ENCODE measurements around the gene HSD17B3.

- TF ChIP-seq POLR2A (IDR thresholded peaks at IDR 0.05): no peak
- TF ChIP-seq, protein P1, sequence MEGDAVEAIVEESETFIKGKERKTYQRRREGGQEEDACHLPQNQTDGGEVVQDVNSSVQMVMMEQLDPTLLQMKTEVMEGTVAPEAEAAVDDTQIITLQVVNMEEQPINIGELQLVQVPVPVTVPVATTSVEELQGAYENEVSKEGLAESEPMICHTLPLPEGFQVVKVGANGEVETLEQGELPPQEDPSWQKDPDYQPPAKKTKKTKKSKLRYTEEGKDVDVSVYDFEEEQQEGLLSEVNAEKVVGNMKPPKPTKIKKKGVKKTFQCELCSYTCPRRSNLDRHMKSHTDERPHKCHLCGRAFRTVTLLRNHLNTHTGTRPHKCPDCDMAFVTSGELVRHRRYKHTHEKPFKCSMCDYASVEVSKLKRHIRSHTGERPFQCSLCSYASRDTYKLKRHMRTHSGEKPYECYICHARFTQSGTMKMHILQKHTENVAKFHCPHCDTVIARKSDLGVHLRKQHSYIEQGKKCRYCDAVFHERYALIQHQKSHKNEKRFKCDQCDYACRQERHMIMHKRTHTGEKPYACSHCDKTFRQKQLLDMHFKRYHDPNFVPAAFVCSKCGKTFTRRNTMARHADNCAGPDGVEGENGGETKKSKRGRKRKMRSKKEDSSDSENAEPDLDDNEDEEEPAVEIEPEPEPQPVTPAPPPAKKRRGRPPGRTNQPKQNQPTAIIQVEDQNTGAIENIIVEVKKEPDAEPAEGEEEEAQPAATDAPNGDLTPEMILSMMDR (IDR thresholded peaks at IDR 0.05): no peak
Measured at GRCh38 chr9:96246267-96246671, 55.7 kb downstream of the HSD17B3 start.
